SH-SY5Y (cell line): ENCODE data around the gene HOXD9.

Experiments
- GATA2 ChIP-seq: IDR thresholded peaks from 2 replicates; pipeline ENCODE4 v1.6.1; 2011; ENCODE audit warnings: mild to moderate bottlenecking, low read depth, low read length
- GATA3 ChIP-seq: IDR thresholded peaks from 2 replicates; pipeline ENCODE4 v1.6.1; 2011; ENCODE audit warnings: low read depth, mild to moderate bottlenecking, low read length, moderate library complexity

GRCh38 chr2:176079285-176079830, 43.2 kb upstream of the HOXD9 start:
- no peak for TF ChIP-seq GATA2
- no peak for TF ChIP-seq GATA3
